DND-41 (cell line): ENCODE results near the gene BRINP3.

Experiments
- ATAC-seq: fragments of 200-7000 bp; cut with Tn5 transposase; 3 replicates; pipeline ENCODE4 v1.9.1; 2021; ENCODE audit warnings: low read depth; ENCODE audit not compliant: insufficient read depth
- DNase-seq: peaks from one replicate; pipeline ENCODE4 v3.0.0-alpha.2; 2020
- H2AFZ ChIP-seq: 2 replicates; pipeline ENCODE4 v1.6.0; 2012; ENCODE audit warnings: low read depth, low read length
- H3K27ac ChIP-seq: 2 replicates; pipeline ENCODE4 v1.5.1; 2012; ENCODE audit warnings: low read length, inconsistent platforms
- H3K27me3 ChIP-seq: fragments of 200-600 bp; sonication (generic); 2 replicates; pipeline ENCODE4 v1.6.0; 2012; ENCODE audit warnings: low read length, mild to moderate bottlenecking, inconsistent platforms; ENCODE audit not compliant: insufficient read depth, poor library complexity
- H3K36me3 ChIP-seq: 2 replicates; pipeline ENCODE4 v1.5.1; 2012; ENCODE audit warnings: low read length, inconsistent platforms; ENCODE audit not compliant: insufficient read depth
- H3K4me1 ChIP-seq: 2 replicates; pipeline ENCODE4 v1.5.1; 2012; ENCODE audit warnings: mild to moderate bottlenecking, low read length; ENCODE audit not compliant: insufficient read depth
- H3K4me2 ChIP-seq: 2 replicates; pipeline ENCODE4 v1.6.0; 2012; ENCODE audit warnings: mild to moderate bottlenecking, moderate library complexity, low read length, inconsistent platforms; ENCODE audit not compliant: insufficient read depth
- H3K4me3 ChIP-seq, 2 experiments: fragments of 200-600 bp in 1 of 2; shearing (Covaris generic) in 1 of 2; 2 replicates each; pipeline ENCODE4 v1.5.1; 2012 to 2016; ENCODE audit warnings: inconsistent platforms in 2 of 2, low read length in 2 of 2, mild to moderate bottlenecking in 2 of 2, low read depth in 1 of 2, moderate library complexity in 1 of 2
- H3K79me2 ChIP-seq: 2 replicates; pipeline ENCODE4 v1.6.0; 2012; ENCODE audit warnings: low read length, inconsistent platforms; ENCODE audit not compliant: insufficient read depth
- H3K9ac ChIP-seq: 2 replicates; pipeline ENCODE4 v1.6.0; 2012; ENCODE audit warnings: low read depth, mild to moderate bottlenecking, inconsistent platforms, low read length, moderate library complexity
- H3K9me3 ChIP-seq: 2 replicates; pipeline ENCODE4 v1.5.1; 2012; ENCODE audit warnings: low read length, moderate library complexity, mild to moderate bottlenecking, inconsistent platforms; ENCODE audit not compliant: insufficient read depth, severe bottlenecking
- H4K20me1 ChIP-seq: 2 replicates; pipeline ENCODE4 v1.6.0; 2012; ENCODE audit warnings: low read length; ENCODE audit not compliant: insufficient read depth
- CTCF ChIP-seq: IDR thresholded peaks from 2 replicates; pipeline ENCODE4 v1.5.1; 2012; ENCODE audit warnings: borderline replicate concordance, low read length, moderate library complexity, mild to moderate bottlenecking; ENCODE audit not compliant: poor library complexity, severe bottlenecking; ENCODE audit errors: extremely low read depth
- EZH2 ChIP-seq: IDR thresholded peaks from 3 replicates; pipeline ENCODE4 v1.6.1; 2012; ENCODE audit warnings: borderline replicate concordance, low read depth, mild to moderate bottlenecking, moderate library complexity, low read length, inconsistent platforms; ENCODE audit not compliant: severe bottlenecking

Gene BRINP3

GRCh38 chr1:190119683-190120082 is 358.0 kb downstream of the BRINP3 start:
- H3K4me1 ChIP-seq, result no peaks in the 10 kb centered on the region
- TF ChIP-seq CTCF (no peak), EZH2 (no peak)
- H4K20me1 ChIP-seq, result no peaks in the 10 kb centered on the region
- H3K4me3 ChIP-seq, result no peak overlapping the region
- H3K79me2 ChIP-seq, result no peaks in the 10 kb centered on the region
- DNase-seq (no peak), ATAC-seq (no peak)
- H3K36me3 ChIP-seq, result no peaks in the 10 kb centered on the region
- no peak overlapping the region for H3K27ac ChIP-seq
- H3K9ac ChIP-seq, result no peak overlapping the region
- no peaks in the 10 kb centered on the region for H3K9me3 ChIP-seq
- no peak overlapping the region for H2AFZ ChIP-seq
- no peaks in the 10 kb centered on the region for H3K27me3 ChIP-seq
- H3K4me2 ChIP-seq, result no peak overlapping the region

- Histone ChIP-seq H3K9me3 (no peaks in the 10 kb centered on the region), H3K27ac (no peak overlapping the region), H2AFZ (no peak overlapping the region), H4K20me1 (no peaks in the 10 kb centered on the region), H3K4me2 (no peak overlapping the region), H3K4me3 (no peak overlapping the region), H3K79me2 (no peaks in the 10 kb centered on the region), H3K27me3 (no peaks in the 10 kb centered on the region), H3K9ac (no peak overlapping the region), H3K4me1 (no peaks in the 10 kb centered on the region), H3K36me3 (no peaks in the 10 kb centered on the region)
- TF ChIP-seq EZH2, result no peak
- no peak for TF ChIP-seq CTCF
- ATAC-seq, result no peak
- no peak for DNase-seq
Measured at GRCh38 chr1:190116921-190117320, 360.7 kb downstream of the BRINP3 start.

- Histone ChIP-seq H3K4me3 (no peak overlapping the region), H3K27ac (no peak overlapping the region), H3K79me2 (no peaks in the 10 kb centered on the region), H3K4me2 (no peak overlapping the region), H3K27me3 (no peaks in the 10 kb centered on the region), H3K4me1 (no peaks in the 10 kb centered on the region), H2AFZ (no peak overlapping the region), H3K9me3 (no peaks in the 10 kb centered on the region), H3K36me3 (no peaks in the 10 kb centered on the region), H4K20me1 (no peaks in the 10 kb centered on the region), H3K9ac (no peak overlapping the region)
- DNase-seq, result no peak
- TF ChIP-seq CTCF (no peak), EZH2 (no peak)
- ATAC-seq, result no peak
Measured at GRCh38 chr1:190104961-190105360, 372.7 kb downstream of the BRINP3 start.

- Histone ChIP-seq H3K9ac (no peak overlapping the region), H3K79me2 (no peaks in the 10 kb centered on the region), H3K4me1 (no peaks in the 10 kb centered on the region), H4K20me1 (no peaks in the 10 kb centered on the region), H2AFZ (no peak overlapping the region), H3K27me3 (no peaks in the 10 kb centered on the region), H3K4me2 (no peak overlapping the region), H3K9me3 (no peaks in the 10 kb centered on the region), H3K27ac (no peak overlapping the region), H3K4me3 (no peak overlapping the region), H3K36me3 (no peaks in the 10 kb centered on the region)
- DNase-seq (no peak), ATAC-seq (no peak)
- no peak for TF ChIP-seq CTCF
- no peak for TF ChIP-seq EZH2
Measured at GRCh38 chr1:190102757-190103326, 374.8 kb downstream of the BRINP3 start.
